Lung (tissue), 16 donors: ENCODE data around the gene LPGAT1. TPM values are rescaled to one million over a fixed set of nuclear protein-coding genes. Genes with fewer than 3 reads are reported as not detected.

ENCODE experiments used
- ATAC-seq: fragments of 200-7000 bp; cut with Tn5 transposase; one replicate; pipeline ENCODE4 v1.9.1; 2020; ENCODE audit warnings: moderate number of reproducible peaks; ENCODE audit not compliant: insufficient read depth, low FRiP score
- DNase-seq, 3 donors: peaks; one replicate each; pipeline ENCODE4 v3.0.0-alpha.2; 2013 to 2017
- H3K27ac ChIP-seq, 2 donors: one replicate each; pipeline ENCODE4 v1.5.1; 2013; ENCODE audit warnings: mild to moderate bottlenecking in 2 of 2, moderate library complexity in 2 of 2, control low read depth in 1 of 2, inconsistent platforms in 1 of 2, low read depth in 1 of 2, low read length in 1 of 2
- H3K27me3 ChIP-seq, 3 donors: one replicate each; pipeline ENCODE4 v1.5.1; 2013; ENCODE audit warnings: low read length in 2 of 3; ENCODE audit not compliant: control insufficient read depth in 3 of 3, insufficient read depth in 3 of 3
- H3K36me3 ChIP-seq, 4 donors: one replicate each; pipeline ENCODE4 v1.5.1; 2013; ENCODE audit warnings: low read length in 4 of 4, mild to moderate bottlenecking in 1 of 4, moderate library complexity in 1 of 4; ENCODE audit not compliant: control insufficient read depth in 4 of 4, insufficient read depth in 4 of 4
- H3K4me1 ChIP-seq, 5 donors: one replicate each; pipeline ENCODE4 v1.5.1; 2013; ENCODE audit warnings: low read length in 5 of 5, mild to moderate bottlenecking in 2 of 5, moderate library complexity in 1 of 5; ENCODE audit not compliant: control insufficient read depth in 5 of 5, insufficient read depth in 5 of 5
- H3K4me3 ChIP-seq: one replicate; pipeline ENCODE4 v1.5.1; 2013; ENCODE audit warnings: mild to moderate bottlenecking, control low read depth, moderate library complexity
- H3K9ac ChIP-seq, 2 donors: one replicate each; pipeline ENCODE4 v1.5.1; 2013; ENCODE audit warnings: low read length in 2 of 2, control low read depth in 1 of 2; ENCODE audit not compliant: insufficient read depth in 1 of 2
- H3K9me3 ChIP-seq, 4 donors: one replicate each; pipeline ENCODE4 v1.5.1; 2013; ENCODE audit warnings: low read length in 3 of 4, mild to moderate bottlenecking in 1 of 4, moderate library complexity in 1 of 4; ENCODE audit not compliant: control insufficient read depth in 4 of 4, insufficient read depth in 3 of 4
- WGBS, 2 donors: extraction: QIAGEN DNeasy Blood & Tissue Kit; methylation state at CpG; one replicate each; pipeline ENCODE4 v1.1.7; 2013; 5-methylcytosine and 5-hydroxymethylcytosine counted together
- long read RNA-seq, 5 donors: transcript quantifications; one replicate each; lab custom pipeline, GENCODE V29; 2026
- polyA plus RNA-seq, 2 donors: library from polyadenylated mRNA; stranded (reverse); fragments of 200-250 nt; gene quantifications; one replicate each; pipeline ENCODE4 v1.2.1, GENCODE V29; 2013
- total RNA-seq, 2 donors: library from RNA; depleted of rRNA in 1 of 2; stranded (reverse); fragments of >200 nt in 1 of 2; gene quantifications; one replicate each; pipeline ENCODE4 v1.2.1, GENCODE V29; 2014 to 2021
- TF ChIP-seq, protein P1 (sequence below): IDR thresholded peaks from 2 replicates; pipeline ENCODE4 v1.5.1; 2012; ENCODE audit warnings: mild to moderate bottlenecking; ENCODE audit errors: control extremely low read depth, extremely low read depth
- donor health status: control.
- donor health status: control.
- donor health status: Bipolar disorder and iron deficiency.
- donor health status: healthy.
- donor health status: DM: yes; HTN: yes; CAD: no.

LPGAT1 gene
- total RNA-seq: 10 to 100 TPM; 39.8 to 41.9 TPM
- 10 to 100 TPM in 1 of 2 donors, 1 to 10 TPM in 1; 4.9 to 11.2 TPM for polyA plus RNA-seq
- long read RNA-seq, donor 1: 0 reads
- long read RNA-seq, donor 2: 0 reads
- long read RNA-seq, donor 3: 0 reads
- long read RNA-seq, donor 4: 0 reads
- long read RNA-seq, donor 5: 0 reads

DNA sequence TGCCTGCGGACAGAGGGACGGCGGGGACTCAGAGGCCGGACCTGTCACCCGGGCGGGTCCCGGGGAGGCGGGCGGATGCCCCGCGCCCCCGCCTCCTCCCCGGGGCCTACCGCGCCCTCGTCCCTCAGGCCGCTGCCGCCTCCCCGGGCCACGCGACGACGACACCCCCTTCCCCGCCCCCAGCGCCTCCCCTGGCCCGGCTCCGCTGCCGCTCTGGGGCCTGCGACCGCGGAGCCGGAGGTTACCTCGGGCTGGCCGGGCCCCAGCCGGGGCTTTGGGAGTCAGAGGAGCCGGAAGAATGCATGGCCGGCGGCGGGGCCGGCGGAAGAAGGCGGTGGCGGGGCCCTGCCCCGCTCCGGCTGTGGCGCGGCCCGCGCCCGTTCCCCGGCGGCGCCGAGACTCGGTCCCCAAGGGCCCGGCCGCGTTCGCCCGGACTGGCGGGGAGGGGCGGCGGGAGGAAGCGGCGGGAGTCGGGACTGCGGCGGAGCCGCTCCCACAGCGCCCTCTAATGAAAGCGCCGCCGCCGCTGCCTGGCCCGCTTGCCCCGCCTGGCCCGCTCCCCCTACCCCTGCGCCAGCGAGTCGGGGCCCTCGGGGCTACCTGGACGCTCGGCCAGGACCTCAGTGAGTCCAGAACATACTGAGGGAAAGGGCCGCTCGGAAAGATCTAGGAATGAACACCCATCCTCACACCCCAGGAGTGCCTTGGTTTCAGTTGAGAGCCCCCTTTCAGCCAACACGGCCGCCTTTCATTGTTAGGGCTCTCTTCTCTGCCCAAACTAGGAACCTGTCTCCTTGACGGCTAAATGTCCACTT, at the start of gene LPGAT1:
TSS of gene LPGAT1 (minus strand) at position 436 of the 815 bp plus-strand sequence. CDS start 1,467 bp downstream, outside the sequence.
- 0 to 2% methylated on average over 60 to 88 of the region's 88 CpGs for WGBS, 2 donors
- peaks cover 0 to 12% (median 3%) of the 10 kb centered on the region in 5 donors for H3K4me1 ChIP-seq
- ATAC-seq (peak; percentile 92), DNase-seq (peak; percentile 80 to 85 (median 82))
- H3K27ac ChIP-seq: peak within 1 kb of the TSS; percentile 86 to 95
- peaks cover 0 to 5% (median 1%) of the 10 kb centered on the region in 4 donors for H3K36me3 ChIP-seq
- H3K4me3 ChIP-seq: peak within 1 kb of the TSS; percentile 85
- H3K9ac ChIP-seq: peak within 1 kb of the TSS in 1 of 2 donors; percentile 82
- H3K9me3 ChIP-seq: no peaks in the 10 kb centered on the region
- TF ChIP-seq, protein P1, sequence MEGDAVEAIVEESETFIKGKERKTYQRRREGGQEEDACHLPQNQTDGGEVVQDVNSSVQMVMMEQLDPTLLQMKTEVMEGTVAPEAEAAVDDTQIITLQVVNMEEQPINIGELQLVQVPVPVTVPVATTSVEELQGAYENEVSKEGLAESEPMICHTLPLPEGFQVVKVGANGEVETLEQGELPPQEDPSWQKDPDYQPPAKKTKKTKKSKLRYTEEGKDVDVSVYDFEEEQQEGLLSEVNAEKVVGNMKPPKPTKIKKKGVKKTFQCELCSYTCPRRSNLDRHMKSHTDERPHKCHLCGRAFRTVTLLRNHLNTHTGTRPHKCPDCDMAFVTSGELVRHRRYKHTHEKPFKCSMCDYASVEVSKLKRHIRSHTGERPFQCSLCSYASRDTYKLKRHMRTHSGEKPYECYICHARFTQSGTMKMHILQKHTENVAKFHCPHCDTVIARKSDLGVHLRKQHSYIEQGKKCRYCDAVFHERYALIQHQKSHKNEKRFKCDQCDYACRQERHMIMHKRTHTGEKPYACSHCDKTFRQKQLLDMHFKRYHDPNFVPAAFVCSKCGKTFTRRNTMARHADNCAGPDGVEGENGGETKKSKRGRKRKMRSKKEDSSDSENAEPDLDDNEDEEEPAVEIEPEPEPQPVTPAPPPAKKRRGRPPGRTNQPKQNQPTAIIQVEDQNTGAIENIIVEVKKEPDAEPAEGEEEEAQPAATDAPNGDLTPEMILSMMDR: peak; percentile 56
- H3K27me3 ChIP-seq: peaks cover 0 to 4% (median 0%) of the 10 kb centered on the region in 3 donors

DNA sequence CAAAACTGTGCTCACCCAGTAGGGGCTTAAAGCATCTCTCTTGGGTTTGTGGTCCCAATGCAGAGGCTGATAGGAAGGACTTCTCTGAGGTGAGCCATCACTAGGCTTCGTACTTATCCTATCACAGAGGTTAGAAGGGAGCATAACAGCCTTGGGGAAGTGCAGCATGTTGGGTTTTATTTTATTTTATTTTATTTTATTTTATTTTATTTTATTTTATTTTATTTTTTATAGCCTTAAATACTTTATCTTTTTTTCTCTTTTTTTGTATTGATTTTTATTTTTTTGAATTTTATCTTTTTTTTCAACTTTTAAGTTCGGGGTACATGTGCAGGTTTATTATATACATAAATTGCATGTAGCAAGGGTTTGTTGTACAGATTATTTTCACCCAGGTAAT, 48.9 kb upstream of the LPGAT1 start:
- peaks cover 0 to 1% (median 0%) of the 10 kb centered on the region in 4 donors for H3K9me3 ChIP-seq
- TF ChIP-seq, protein P1: no peak
- no peaks in the 10 kb centered on the region for H3K4me1 ChIP-seq
- H3K27ac ChIP-seq: no peak overlapping the region
- DNase-seq (no peak), ATAC-seq (no peak)
- H3K36me3 ChIP-seq: no peaks in the 10 kb centered on the region
- H3K9ac ChIP-seq: no peak overlapping the region
- no peaks in the 10 kb centered on the region for H3K27me3 ChIP-seq
- H3K4me3 ChIP-seq: no peak overlapping the region
- 97 to 98% methylated on average over 2 of the region's 2 CpGs for WGBS, 2 donors

GRCh38 chr1:211876851-211877590, 46.5 kb upstream of the LPGAT1 start:
- H3K4me3 ChIP-seq: no peak overlapping the region
- no peak overlapping the region for H3K27ac ChIP-seq
- DNase-seq (no peak), ATAC-seq (no peak)
- 94% methylated on average over 7 of the region's 7 CpGs for WGBS, 2 donors
- TF ChIP-seq, protein P1: no peak
- H3K4me1 ChIP-seq: no peaks in the 10 kb centered on the region
- H3K9ac ChIP-seq: no peak overlapping the region
- no peaks in the 10 kb centered on the region for H3K27me3 ChIP-seq
- peaks cover 0 to 1% (median 0%) of the 10 kb centered on the region in 4 donors for H3K9me3 ChIP-seq
- H3K36me3 ChIP-seq: no peaks in the 10 kb centered on the region
